Transverse colon (tissue), 4 donors: ENCODE data around the gene AAMP. TPM values are rescaled to one million over a fixed set of nuclear protein-coding genes. Genes with fewer than 3 reads are reported as not detected.

ENCODE experiments used
- DNase-seq: peaks from one replicate; pipeline ENCODE4 v3.0.0-alpha.2; 2019
- H3K27ac ChIP-seq, 4 donors: fragments of 200-600 bp; sonication (generic); 2 replicates each; pipeline ENCODE4 v1.5.1; 2016 to 2018; ENCODE audit warnings: inconsistent platforms in 4 of 4
- H3K27me3 ChIP-seq: fragments of 200-600 bp; sonication (generic); 2 replicates; pipeline ENCODE4 v1.5.1; 2017; ENCODE audit warnings: inconsistent platforms
- H3K36me3 ChIP-seq, 4 donors: fragments of 200-600 bp; sonication (generic); 2 replicates each; pipeline ENCODE4 v1.5.1; 2017 to 2019; ENCODE audit warnings: inconsistent platforms in 4 of 4
- H3K4me1 ChIP-seq, 4 donors: fragments of 200-600 bp; sonication (generic); 2 replicates each; pipeline ENCODE4 v1.5.1; 2017 to 2020; ENCODE audit warnings: inconsistent platforms in 4 of 4
- H3K4me3 ChIP-seq, 4 donors: fragments of 200-600 bp; sonication (generic); 1 replicate in 1 of 4; 2 replicates in 3 of 4; pipeline versions ENCODE4 v1.5.1 to v1.6.1; 2017 to 2019; ENCODE audit warnings: inconsistent platforms in 4 of 4
- H3K9me3 ChIP-seq, 2 donors: fragments of 200-600 bp; sonication (generic); 2 replicates each; pipeline ENCODE4 v1.5.1; 2017 to 2019; ENCODE audit warnings: inconsistent platforms in 2 of 2
- EP300 ChIP-seq: sonication (generic); formaldehyde crosslinking; IDR thresholded peaks from one replicate; pipeline ENCODE4 v1.6.1; 2017; ENCODE audit warnings: antibody characterized with exemption, low read depth
- POLR2A ChIP-seq: fragments of 450-650 bp; IDR thresholded peaks from one replicate; pipeline ENCODE4 v1.6.1; 2016; ENCODE audit warnings: antibody characterized with exemption, mild to moderate bottlenecking, moderate library complexity
- POLR2AphosphoS5 ChIP-seq, 3 donors: sonication (generic); formaldehyde crosslinking; IDR thresholded peaks; one replicate each; pipeline ENCODE4 v1.6.1; 2016; ENCODE audit warnings: antibody characterized with exemption in 3 of 3
- WGBS, 2 donors: methylation state at CpG; one replicate each; pipeline ENCODE4 v1.1.5; 2018; ENCODE audit warnings: low coverage in 1 of 2; 5-methylcytosine and 5-hydroxymethylcytosine counted together
- in situ Hi-C, 4 donors: fragments of 200-750 bp; cut with MboI; loops; one replicate each; pipeline versions ENCODE4 v1.15.0 to v1.15.1; 2017; ENCODE audit warnings: low sequenced_read_pairs in 3 of 4, low pct_ligation_motif_present in 1 of 4, low pct_unique_long_range_greater_than_20kb in 1 of 4
- intact Hi-C: fragments of 100-400 bp; cut with DNase I; formaldehyde crosslinking; loops from one replicate; pipeline ENCODE4 v1.15.1; 2023; ENCODE audit warnings: low total_unique reads
- total RNA-seq, 4 donors: library from RNA; depleted of rRNA; stranded (reverse); fragments of >200 nt; gene quantifications; one replicate each; pipeline ENCODE4 v1.1.0, GENCODE V29; 2016
- TF ChIP-seq, protein P1 (sequence below), 5 experiments: fragments of 200-600 bp in 3 of 5; fragments of 450-650 bp in 2 of 5; sonication (generic) in 3 of 5; IDR thresholded peaks; 1 replicate in 2 of 5; 2 replicates in 3 of 5; pipeline ENCODE4 v1.5.1; 2016 to 2017; ENCODE audit warnings: antibody characterized with exemption in 5 of 5, inconsistent platforms in 3 of 5, mild to moderate bottlenecking in 2 of 5, moderate library complexity in 1 of 5

AAMP gene
- total RNA-seq, 4 donors from 2014 or later, result 96.9 to 466 (median 174) TPM

DNA sequence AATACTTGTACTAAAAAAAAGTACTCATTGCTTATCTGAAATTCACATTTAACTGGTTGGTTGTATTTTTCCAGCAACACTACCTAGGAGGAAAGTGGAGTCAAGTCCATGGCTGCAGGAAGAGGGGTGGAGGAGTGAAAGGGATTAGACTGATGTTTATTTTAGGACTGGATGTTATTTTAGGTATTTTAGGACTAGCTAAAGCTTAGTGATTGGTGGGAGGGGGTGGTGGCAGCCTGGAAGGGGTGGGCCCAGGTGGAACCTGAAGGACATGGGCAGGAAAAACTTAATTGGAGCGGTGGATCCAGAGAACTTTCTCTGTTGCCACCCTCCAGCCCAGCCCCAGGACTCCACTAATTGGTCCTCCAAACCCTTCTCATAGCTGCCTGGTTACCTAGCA lies 26.3 kb upstream of the AAMP start:
- intact Hi-C loops (loop anchor here (2.0 kb wide), 1 partner anchor 99 kb away; no protein-coding TSS in a partner anchor), in situ Hi-C loops (loop anchor here in 3 of 4 donors (10.0 to 25.0 kb wide), 2 partner anchors 91 to 99 kb away; partner anchors contain the start of genes CTDSP1 (in 3 of the 3) and SLC11A1 (in 2 of the 3))
- TF ChIP-seq, protein P1, sequence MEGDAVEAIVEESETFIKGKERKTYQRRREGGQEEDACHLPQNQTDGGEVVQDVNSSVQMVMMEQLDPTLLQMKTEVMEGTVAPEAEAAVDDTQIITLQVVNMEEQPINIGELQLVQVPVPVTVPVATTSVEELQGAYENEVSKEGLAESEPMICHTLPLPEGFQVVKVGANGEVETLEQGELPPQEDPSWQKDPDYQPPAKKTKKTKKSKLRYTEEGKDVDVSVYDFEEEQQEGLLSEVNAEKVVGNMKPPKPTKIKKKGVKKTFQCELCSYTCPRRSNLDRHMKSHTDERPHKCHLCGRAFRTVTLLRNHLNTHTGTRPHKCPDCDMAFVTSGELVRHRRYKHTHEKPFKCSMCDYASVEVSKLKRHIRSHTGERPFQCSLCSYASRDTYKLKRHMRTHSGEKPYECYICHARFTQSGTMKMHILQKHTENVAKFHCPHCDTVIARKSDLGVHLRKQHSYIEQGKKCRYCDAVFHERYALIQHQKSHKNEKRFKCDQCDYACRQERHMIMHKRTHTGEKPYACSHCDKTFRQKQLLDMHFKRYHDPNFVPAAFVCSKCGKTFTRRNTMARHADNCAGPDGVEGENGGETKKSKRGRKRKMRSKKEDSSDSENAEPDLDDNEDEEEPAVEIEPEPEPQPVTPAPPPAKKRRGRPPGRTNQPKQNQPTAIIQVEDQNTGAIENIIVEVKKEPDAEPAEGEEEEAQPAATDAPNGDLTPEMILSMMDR (IDR thresholded peaks at IDR 0.05), result no peak
- TF ChIP-seq POLR2A (no peak), POLR2AphosphoS5 (IDR thresholded peaks at IDR 0.05) (no peak), EP300 (no peak)
- Histone ChIP-seq H3K27me3 (no peaks in the 10 kb centered on the region), H3K27ac (no peak overlapping the region), H3K4me3 (no peak overlapping the region), H3K9me3 (no peaks in the 10 kb centered on the region), H3K36me3 (no peaks in the 10 kb centered on the region), H3K4me1 (peaks cover 9 to 37% (median 29%) of the 10 kb centered on the region in 4 donors)
- DNase-seq, result no peak
- 93% methylated on average over 1 of the region's 1 CpG; no CpG with 5 or more reads in 1 of the 2 donors for WGBS, 2 donors

DNA sequence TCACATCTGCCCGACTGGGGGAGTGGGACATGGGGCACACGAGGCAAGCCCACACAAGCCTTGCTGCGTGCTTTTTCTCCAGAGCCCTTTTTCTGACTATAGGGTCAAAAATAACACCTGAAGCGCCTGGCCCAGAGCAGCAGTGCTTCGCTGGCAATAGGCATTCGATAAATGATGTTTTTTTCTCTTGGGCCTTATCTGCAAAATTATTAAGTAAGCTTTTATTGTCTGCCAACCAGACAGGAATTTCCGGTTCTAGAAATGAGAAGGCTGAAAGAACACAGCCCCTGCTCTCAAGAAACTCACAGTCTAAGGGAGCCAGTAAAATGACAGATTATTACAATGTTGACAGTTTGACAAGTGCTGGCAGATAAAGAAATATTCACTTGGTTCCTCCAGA lies 25.1 kb upstream of the AAMP start:
- H3K36me3 ChIP-seq, result no peaks in the 10 kb centered on the region
- intact Hi-C loops (no loop called here), in situ Hi-C loops (loop anchor here in 3 of 4 donors (10.0 to 25.0 kb wide), 2 partner anchors 92 to 100 kb away; partner anchors contain the start of genes CTDSP1 (in 3 of the 3) and SLC11A1 (in 2 of the 3))
- peak overlapping the region; percentile 39 to 98 (median 96) for H3K27ac ChIP-seq
- no peak overlapping the region for H3K4me3 ChIP-seq
- no peaks in the 10 kb centered on the region for H3K9me3 ChIP-seq
- no peak for DNase-seq
- 19 to 53% methylated on average over 4 to 7 of the region's 7 CpGs for WGBS, 2 donors
- TF ChIP-seq POLR2AphosphoS5 (IDR thresholded peaks at IDR 0.05), result peak in 1 of 3 donors; percentile 25
- TF ChIP-seq EP300, result no peak
- H3K27me3 ChIP-seq, result no peaks in the 10 kb centered on the region
- peaks cover 19 to 45% (median 41%) of the 10 kb centered on the region in 4 donors for H3K4me1 ChIP-seq

DNA sequence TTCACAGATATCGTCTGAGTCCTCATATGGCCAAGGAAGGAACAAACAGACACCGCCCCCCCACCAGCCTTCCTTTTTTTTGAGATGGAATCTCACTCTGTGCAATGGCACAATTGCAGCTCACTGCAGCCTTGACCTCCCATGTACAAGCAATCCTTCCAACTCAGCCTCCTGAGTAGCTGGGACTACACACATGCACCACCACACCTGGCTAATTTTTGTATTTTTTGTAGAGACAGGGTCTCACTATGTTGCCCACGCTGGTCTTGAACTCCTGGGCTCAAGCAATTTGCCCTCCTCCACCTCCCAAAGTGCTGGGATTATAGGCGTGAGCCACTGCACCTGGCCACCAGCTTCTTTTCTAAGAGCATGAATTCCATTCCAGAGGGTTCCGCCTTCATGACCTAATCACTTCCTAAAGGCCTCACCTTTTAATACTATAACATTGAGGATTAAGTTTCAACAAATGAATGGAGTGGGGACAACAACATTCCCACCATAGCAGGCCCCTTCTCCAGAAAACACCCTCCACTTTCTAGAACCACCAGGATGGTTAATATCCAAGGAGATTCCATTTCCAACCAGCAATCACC lies 24.6 kb upstream of the AAMP start:
- in situ Hi-C loops, result loop anchor here in 3 of 4 donors (10.0 to 25.0 kb wide), 2 partner anchors 93 to 100 kb away; partner anchors contain the start of genes CTDSP1 (in 3 of the 3) and SLC11A1 (in 2 of the 3)
- WGBS, 2 donors, result 75 to 82% methylated on average over 2 to 5 of the region's 5 CpGs
- no peaks in the 10 kb centered on the region for H3K27me3 ChIP-seq
- H3K9me3 ChIP-seq, result no peaks in the 10 kb centered on the region
- H3K27ac ChIP-seq, result peak overlapping the region; percentile 39 to 98 (median 96)
- TF ChIP-seq EP300 (no peak), POLR2A (no peak), POLR2AphosphoS5 (IDR thresholded peaks at IDR 0.05) (no peak)
- TF ChIP-seq, protein P1 (IDR thresholded peaks at IDR 0.05), result no peak
- no peak overlapping the region for H3K4me3 ChIP-seq
- no peaks in the 10 kb centered on the region for H3K36me3 ChIP-seq
- peaks cover 24 to 50% (median 46%) of the 10 kb centered on the region in 4 donors for H3K4me1 ChIP-seq
- intact Hi-C loops, result no loop called here
- DNase-seq, result no peak

DNA sequence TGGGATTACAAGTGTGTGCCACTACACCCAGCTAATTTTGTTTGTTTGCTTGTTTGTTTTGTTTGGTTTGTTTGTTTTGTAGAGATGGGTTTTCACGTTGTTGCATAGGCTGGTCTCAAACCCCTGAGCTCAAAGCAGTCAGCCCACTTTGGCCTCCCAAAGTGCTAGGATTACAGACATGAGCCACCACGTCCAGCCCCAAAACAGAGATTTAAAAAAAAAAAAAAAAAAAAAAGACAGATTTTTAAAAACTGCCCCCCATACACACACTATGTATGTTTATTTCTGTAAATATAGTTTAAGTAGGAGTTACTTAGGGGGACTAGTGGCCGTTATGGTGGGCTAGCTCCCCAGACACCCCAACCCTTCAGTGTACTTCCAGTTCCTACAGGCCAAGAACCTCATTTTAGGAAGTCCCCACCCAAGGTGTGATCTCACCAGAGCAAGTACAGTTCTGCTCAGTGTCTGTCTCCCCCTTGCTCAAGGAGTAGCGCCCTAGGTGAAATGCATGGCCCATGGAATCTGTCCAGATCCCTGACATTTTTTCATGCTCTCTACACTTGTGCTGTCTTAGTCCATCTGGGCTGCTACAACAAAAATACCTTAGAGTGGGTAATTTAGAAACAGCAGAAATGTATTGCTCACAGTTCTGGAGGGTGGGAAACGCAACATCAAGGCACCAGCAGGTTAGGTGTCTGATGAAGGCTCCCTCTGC lies 23.9 kb upstream of the AAMP start:
- Histone ChIP-seq H3K9me3 (no peaks in the 10 kb centered on the region), H3K36me3 (no peaks in the 10 kb centered on the region), H3K4me1 (peaks cover 29 to 57% (median 52%) of the 10 kb centered on the region in 4 donors), H3K27ac (peak overlapping the region; percentile 96 to 98 (median 98)), H3K27me3 (no peaks in the 10 kb centered on the region), H3K4me3 (no peak overlapping the region)
- TF ChIP-seq POLR2AphosphoS5 (IDR thresholded peaks at IDR 0.05), result no peak
- TF ChIP-seq, protein P1 (IDR thresholded peaks at IDR 0.05), result no peak
- TF ChIP-seq POLR2A, result no peak
- no peak for TF ChIP-seq EP300
- 0 to 64% methylated on average over 1 to 5 of the region's 5 CpGs for WGBS, 2 donors
- in situ Hi-C loops, result loop anchor here in 3 of 4 donors (10.0 to 25.0 kb wide), 2 partner anchors 93 to 101 kb away; partner anchors contain the start of genes CTDSP1 (in 3 of the 3) and SLC11A1 (in 2 of the 3)
- intact Hi-C loops, result no loop called here
- DNase-seq, result no peak
